GM21737 (cell line): ENCODE results near the gene SH2D2A.

Source experiments
- ATAC-seq: cut with Tn5 transposase; IDR thresholded peaks from one replicate; pipeline ENCODE4 v1.9.1; 2021; ENCODE audit warnings: mild to moderate bottlenecking, moderate library complexity; ENCODE audit not compliant: unreplicated experiment

SH2D2A gene

DNA sequence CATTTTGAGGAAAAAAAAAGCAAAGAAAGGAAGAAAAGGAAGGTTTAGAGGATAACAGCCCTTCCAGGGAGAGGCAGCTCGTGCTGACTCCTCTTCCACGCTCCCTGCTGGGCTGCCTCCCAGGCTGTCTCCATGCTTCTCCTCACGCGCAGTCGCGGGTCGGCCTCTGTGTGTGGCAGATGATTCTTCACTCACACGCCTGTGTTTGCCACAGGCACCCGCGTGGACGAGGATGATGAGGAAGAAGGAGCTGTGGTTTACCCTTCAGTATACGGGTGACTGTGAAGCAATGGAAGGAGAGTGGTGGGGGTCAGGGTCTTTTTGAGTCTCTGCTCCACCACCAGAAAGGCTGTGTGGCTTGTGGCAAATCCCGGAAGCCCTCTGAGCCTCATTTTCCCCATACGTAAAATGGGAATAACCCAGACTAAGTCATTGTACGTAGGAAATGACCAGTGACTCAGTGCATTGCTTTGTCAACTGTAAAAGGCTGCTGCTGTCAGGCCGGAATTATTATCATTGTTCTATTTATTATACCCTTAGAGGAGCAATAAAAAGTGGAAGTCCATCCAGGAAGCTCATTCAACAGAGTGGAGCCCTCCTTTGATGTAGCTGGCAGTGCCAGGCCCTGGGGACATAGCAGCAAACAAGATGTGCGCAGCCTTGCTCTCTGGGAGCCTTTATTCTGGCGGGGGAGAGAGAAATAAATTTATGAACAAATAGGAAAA lies 11.9 kb upstream of the SH2D2A start:
- no peak for ATAC-seq

DNA sequence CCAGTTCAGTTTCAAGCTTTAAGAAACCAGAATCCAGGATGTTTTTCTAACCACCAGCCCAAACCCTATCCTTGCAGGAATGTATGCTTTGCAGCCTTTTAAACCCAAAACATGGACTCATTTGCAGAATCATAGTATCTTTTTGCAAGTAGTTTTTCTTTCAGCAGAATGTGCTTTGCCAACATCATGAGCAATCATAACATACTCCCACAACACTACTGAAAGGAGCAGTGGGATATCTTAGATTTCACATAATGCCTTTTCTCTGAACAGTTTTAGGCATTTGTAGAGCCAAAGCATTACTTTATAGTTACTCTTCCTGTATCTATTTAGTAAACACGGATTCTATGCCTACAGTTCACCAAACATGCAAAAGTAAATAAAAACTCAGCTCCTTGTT lies 10.0 kb upstream of the SH2D2A start:
- ATAC-seq, result no peak

DNA sequence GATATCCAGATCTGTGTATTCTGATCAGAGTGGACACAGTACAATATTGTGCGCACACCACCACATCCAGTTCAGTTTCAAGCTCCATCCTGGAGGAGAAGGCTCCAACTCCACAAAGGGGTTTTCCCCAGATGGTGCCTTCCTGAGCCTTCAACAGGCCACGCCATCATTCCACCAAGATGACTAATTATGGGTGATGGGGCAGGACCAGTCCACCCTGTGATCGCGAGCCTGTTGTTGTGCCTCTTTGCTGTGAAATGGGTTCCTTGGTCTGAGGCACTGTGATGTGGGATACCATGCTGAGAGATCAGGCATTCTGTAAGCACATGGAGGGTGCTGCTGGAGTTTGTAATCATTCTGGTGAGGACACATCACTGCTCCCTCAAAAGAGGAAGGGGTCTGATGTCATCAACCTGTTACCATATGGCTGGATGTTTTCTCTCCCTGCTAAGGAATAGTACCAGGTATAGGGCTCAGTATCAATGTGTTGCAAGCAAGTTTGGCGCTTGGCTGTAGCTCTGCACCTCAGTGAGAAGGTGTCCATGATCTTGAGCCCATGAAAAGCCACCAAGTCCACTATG lies 6.7 kb upstream of the SH2D2A start:
- no peak for ATAC-seq

DNA sequence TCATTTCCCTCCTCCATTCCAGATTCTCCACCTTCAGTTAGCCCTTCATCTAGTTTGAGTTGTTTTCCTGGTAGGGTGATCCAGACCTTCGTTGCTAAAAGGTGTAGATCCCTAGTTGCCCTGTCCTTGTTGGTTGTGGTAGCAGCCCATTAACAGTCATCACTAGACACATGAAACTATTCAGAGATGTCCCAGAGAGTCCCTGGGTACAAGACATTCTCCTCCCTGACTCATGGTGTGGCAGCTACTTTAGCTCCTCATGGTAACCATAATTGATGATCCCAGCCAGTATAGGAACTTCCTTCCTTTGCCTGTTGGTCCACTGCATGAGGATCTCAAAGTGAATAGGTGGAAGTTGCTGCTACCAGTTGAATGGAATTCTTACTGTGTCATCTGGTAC lies 6.0 kb upstream of the SH2D2A start:
- ATAC-seq, result no peak

DNA sequence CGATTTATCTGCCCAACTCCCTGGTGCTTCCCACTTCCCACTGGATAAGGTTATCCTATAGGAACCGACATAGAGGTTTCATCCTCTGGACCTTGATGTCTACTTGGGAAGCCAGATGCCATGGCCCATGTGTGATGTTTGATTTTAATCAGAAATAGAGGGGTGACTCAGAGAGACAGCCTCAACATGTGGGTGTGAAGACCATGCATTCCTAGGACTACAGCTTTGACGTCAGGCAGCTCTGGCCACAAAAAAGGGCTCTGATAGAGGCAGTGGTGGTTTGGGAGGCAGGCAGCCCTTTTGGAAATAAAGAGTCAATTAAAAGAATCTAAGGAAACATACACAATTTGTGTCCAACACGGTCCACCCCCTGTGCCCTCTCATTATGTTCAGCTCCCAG lies 5.2 kb upstream of the SH2D2A start:
- ATAC-seq, result no peak

DNA sequence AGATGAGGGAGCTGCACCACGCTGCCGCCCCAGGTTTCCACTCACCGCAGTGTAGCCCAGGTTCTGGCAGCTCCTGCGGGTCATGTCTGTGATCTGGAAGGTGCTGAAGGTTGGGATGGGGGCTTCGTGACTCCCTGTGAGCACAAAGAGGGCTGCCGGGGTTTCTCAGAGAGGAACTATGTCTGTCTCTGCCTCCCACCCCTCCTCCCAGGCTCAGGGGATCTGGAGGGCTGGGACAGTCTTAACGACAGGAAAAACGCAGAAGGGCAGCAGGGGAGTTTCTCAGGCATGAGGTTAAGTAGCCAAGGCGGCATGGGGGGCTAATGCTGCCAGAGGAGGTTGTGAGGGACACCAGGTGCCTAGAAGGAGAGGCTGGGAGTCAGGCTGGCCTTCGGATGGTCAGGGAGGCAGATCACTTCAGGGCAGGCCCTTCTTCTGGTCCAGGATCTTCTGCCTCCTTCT lies 656 bp downstream of the SH2D2A start:
- ATAC-seq, result no peak

DNA sequence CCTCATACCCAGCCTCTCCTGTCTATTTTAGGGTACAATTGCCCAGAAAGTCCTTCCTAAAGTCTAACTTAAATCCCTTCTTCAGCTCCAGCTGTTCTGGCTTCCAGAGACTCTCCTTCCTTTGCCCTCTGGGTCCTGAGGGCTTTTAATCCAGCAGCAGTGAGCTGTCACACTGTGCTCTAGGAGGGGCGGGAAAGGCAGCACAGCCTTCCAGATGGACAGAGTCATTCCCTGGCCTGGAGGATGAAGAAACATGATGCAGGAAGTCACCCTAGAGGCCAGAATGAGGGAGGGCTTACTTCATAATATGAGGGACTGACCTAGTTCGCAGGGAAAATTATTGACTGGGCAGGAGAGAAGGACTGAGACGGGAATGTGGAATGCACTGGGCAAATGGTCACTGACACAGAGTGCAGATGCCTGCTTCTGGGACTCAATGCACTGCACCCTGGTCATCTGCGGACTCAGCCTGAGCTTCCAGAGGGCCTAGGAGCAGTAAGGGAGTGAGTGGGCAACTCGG lies 1.3 kb downstream of the SH2D2A start:
- no peak for ATAC-seq

DNA sequence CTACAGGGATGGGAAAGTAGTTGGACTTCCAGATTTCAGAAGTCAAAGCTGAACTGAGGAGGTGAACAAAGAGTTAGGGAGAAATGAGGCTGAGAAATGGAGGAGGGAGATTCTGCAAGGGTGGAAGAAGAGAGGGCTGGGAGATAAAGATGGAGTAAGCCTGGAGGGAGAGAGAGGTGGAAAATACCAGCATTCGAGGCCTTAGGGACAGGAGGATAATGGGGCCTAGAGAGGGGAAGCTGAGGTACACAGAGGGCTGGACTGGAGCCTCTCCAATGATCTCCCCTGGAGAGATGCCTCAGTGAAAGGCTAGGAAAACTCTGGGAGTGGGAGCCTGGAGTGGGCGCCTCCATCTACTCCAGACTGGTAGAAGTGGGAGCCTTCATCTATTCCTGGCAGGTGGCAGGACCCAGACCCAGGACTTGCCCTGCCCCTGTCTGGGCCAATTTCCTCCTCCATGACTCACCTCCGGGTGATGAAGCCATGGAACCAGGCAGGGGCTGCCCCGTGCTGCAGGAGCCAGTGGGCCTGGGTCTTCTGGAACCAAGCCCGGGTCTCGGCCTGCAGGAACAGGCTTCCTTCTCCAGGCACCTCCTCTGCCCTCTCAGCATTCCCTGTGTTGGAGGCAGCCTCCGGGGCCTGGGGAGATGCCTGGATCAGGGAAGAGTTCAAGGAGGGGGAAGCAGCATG lies 1.9 kb downstream of the SH2D2A start:
- no peak for ATAC-seq

DNA sequence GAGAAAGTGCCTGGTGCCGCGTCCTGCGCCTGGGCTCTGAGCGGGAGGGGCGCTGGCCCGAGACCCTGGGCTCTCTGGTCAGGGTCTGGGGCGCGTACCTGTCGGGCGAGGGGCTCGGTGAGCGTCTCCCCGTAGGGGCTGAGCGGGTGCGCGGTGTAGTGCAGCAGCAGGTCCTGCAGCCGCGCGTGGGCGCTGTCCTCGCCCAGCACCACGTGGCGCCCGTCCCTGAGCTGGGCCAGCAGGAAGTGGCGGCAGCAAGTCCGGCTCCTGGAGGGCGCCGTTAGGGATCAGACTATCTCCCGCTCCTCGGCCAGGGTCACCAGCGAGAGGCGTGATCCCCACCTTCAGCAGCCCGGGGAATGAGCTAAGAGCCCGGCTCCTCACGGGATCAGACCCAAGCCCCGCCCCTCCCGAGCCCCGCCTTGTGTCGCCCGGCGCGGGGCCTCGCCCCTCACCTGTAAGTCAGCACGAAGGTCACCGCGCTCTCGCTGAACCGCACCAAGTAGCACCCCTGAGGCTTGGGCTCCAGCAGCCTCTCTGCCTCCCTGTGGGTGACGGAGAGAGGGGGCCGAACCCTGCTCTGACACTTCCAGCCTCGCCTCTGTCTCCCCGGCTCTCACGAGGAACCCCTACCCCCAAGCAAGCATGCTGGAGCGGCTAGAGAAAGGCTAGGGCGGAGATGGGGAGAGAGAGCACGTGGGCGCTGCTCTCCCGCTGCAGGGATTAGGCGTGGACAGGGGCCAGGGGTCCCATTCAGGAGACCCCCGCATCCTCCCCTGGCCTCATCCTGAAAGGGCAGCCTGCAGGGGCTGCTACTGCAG lies 2.7 kb downstream of the SH2D2A start:
- no peak for ATAC-seq

DNA sequence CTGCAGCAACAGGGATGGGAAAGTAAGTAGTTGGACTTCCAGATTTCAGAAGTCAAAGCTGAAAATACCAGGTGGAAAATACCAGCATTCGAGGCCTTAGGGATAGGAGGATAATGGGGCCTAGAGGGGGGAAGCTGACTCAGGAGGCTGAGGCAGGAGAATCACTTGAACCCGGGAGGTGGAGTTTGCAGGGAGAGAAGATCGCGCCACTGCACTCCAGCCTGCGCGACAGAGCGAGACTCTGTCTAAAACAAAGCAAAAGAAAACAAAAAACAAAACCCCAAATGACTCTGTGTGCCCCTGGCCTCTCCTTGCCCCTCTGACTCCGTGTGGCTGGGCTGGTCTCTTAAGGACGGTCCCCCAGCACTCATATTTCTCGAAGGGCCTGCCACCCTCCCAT lies 3.4 kb downstream of the SH2D2A start:
- no peak for ATAC-seq

DNA sequence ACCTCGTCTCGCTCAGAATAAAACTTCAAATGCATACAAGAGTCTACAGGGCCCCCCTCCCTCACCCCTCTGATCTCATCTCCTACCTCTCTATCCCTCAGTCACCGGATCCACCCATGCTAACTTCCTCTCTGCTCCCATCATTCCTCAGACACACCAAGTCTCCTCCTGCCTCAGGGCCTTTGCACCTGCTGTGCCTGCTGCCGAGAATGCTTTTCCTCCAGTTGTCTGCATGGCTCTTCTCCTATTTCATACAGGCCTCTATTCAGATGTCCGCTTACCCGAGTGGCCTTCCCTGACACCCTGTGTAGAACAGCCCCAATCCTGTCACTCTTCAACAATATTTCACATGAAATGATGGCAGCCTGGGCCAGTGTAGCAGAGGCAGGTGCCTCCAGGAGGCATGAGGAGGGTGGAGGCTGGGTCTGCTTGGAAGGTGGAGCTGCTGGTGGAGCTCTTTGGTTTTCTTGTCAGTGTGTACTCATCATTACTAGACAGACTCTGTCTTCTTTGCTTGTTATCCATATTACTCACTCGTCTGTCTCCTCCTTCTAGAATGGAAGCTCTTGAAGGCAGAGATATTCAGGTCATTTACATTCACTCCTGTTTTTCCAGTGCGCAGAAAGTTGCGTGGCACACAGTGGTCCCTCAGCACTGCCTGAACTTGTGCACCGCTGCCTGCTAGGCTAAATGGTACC lies 4.2 kb downstream of the SH2D2A start:
- no peak for ATAC-seq

DNA sequence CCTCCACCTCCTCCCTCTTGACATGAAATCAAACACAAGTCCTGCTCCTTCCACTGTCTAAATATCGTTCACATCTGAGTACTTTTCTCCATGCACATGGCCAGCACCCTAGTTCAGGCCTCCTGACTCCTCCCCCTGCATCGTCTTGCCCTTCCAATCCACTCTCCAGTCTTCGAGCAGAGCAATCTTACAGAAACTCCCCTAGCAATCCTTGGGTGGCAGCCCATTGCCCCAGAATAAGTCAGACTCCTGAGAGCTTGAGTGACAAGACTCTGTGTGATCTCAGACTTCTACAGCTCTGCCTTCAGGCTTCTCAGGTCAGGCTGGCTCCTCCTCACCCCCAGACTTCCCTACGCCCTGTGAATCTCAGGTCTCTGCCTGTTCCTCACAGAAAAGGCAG lies 5.5 kb downstream of the SH2D2A start:
- ATAC-seq, result no peak

DNA sequence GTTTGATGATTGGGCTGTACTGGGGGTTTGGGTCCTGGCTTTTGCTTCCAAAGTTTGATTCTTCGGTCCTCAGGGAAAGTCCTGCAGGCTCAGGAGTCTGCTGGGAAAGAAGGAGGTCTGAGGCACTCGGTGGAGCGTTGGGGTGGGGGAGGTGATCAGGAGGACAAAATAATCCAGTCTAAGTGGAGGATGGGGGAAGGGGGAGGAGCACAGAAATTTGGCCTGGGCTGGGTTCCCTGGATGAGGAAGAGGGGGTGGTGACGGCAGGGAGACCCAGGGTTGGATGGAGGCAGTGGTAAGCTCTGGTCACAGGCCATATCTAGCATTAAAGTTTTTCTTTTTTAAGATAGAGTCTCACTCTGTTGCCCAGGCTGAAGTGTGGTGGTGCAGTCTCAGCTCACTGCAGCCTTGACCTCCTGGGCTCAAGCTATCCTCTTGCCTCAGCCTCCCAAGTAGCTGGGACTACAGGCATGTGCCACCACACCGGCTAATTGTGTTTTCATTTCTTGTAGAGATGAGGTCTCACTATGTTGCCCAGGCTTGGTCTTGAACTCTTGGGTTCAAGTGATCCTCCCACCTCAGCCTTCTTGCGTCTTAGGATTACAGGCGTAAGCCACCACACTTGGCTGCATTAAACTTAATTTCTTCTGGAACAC lies 6.8 kb downstream of the SH2D2A start:
- ATAC-seq, result no peak

DNA sequence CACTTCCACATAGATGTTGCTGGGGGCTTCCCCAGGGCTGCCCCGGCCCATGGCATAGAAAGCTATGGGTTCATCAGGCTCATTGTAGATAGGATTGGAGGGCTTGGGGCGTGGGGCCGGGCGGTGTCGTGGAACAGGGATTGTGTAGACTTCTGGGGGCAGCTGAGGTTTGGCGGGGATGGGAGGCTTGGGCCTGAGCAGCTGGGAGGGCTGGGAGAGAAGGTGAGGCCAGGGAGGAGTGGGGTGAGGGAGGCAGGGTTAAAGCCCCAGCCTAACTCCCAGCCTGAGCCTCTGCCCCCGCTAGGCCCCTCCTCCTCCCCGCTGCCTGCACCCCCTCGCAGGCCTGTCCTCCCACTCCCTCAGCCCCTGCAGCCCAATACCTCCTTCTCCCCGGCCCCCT lies 7.4 kb downstream of the SH2D2A start:
- no peak for ATAC-seq

DNA sequence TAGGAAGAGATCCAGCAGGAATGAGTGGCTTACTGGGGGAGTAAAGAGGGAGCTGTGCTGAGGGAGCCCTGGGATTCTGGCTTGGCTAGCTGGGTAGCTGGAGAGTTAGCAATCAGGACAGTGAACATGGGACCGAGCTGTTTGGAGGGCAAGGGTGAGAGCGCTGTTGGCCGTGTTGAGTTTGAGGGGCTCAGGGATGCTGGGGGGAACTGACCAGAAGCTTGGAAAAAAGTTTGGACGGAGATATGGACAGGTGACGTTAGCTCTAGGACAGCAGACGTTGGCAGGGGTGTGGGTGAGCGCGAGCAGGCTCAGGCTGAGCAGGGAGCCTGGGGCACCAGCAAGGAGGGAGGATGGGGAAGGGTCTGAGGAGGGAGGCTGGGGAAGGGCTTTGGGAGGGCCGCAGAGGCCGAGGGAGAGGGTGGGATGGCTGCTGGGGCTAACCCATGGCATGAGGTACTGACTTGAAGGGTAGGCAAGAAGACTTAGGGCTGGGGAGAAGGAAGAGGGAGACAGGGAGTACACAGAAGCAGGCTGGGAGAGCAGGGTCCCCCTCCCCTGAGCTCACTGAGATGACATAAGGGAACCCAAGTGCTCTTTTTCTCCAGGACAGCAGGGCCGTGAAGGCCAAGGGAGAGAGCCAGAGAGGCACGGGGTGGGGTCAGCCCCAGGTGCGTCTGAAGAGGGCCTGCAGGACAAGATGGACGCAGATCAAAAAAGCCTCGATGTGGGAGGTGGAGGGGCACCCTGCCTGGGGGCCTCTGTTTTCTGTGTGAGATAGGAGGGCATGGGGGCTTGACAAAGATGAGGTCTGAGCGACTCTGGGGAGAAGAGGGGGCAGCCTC lies 8.2 kb downstream of the SH2D2A start:
- no peak for ATAC-seq

DNA sequence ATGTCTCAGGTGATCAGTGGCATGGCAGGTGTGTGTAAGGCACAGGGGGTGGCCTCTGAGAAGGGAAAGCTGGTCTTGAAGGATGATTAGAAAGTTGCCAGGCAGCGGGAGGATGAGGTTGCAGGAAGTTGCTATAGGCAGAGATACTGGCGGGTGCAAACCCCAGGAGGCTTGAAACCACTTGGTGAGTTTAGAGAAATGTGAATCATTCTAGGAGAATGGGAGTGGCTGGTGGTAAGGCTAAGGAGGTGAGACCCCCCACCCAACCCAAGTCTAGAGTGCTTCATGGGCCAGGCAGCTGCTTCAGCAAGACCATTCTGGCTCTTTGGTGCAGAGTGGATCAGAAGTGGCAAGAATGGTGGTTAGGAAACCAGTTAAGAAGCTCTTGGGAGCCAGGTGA lies 9.0 kb downstream of the SH2D2A start:
- ATAC-seq, result no peak

DNA sequence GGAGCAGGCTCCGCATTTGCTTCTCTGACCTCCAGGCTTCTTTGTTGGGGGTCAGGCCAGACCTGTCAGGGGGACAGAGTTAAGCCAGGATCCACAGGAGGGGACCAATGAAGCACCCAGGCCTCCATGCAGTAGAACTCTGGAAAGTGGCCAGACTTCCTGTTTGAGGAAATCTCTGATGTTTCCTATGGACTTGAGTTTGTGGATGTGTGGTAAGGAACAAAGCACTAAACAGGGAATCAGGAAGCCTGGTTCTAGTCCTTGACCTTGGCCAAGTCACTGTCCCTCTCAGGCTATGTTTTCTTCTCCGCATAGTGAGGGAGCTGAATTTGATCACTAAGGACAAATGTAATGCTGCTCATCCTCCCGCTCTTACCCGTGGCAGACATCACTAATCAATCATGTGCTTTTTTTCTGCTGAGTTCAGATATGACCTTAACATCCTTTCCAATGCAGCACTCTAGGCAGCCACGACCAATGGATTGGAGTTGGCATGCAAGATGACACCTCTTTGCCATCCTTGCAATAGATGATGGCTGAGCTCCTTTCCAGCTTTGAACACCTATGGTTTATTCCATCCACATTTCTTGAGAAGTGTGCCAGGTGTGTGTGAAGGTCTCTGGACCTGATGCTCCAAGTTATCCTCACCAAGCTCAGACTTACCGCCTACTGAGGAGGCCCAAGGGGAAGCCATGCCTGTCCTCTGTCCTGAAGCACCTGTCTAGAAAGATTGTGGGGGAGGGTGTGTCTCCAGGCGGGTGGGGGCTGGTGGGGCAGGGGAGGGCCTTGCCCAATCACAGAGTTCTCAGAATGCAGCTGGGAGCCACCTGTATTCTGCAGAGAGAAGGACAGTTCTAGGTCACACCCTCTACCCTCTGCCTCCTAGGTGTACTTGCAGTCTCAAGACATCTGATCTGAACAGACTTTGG lies 9.9 kb downstream of the SH2D2A start:
- no peak for ATAC-seq
